Epithelial cell of proximal tubule (primary cell): Measurements from ENCODE around the gene SEC14L5. TPM values are rescaled to one million over a fixed set of nuclear protein-coding genes. Genes with fewer than 3 reads are reported as not detected.

ENCODE experiments used
- DNase-seq: peaks from one replicate; pipeline ENCODE4 v3.0.0-alpha.2; 2011; ENCODE audit warnings: low read depth
- H3K4me3 ChIP-seq: 2 replicates; pipeline ENCODE4 v1.5.1; 2011; ENCODE audit warnings: low read depth, mild to moderate bottlenecking, low read length
- total RNA-seq: library from RNA; depleted of rRNA; stranded (reverse); fragments of >200 nt; gene quantifications from 2 replicates; pipeline ENCODE4 v1.2.3, GENCODE V29; 2015
- TF ChIP-seq, protein P1 (sequence below): conservative IDR thresholded peaks from 2 replicates; pipeline ENCODE4 v1.5.1; 2012; ENCODE audit warnings: low read depth, mild to moderate bottlenecking, low read length

Gene SEC14L5
- total RNA-seq, 1 donor from 2014 or later = under 0.01 TPM

GRCh38 chr16:4979164-4979563, 21.0 kb downstream of the SEC14L5 start:
- no peak overlapping the region for H3K4me3 ChIP-seq
- TF ChIP-seq, protein P1, sequence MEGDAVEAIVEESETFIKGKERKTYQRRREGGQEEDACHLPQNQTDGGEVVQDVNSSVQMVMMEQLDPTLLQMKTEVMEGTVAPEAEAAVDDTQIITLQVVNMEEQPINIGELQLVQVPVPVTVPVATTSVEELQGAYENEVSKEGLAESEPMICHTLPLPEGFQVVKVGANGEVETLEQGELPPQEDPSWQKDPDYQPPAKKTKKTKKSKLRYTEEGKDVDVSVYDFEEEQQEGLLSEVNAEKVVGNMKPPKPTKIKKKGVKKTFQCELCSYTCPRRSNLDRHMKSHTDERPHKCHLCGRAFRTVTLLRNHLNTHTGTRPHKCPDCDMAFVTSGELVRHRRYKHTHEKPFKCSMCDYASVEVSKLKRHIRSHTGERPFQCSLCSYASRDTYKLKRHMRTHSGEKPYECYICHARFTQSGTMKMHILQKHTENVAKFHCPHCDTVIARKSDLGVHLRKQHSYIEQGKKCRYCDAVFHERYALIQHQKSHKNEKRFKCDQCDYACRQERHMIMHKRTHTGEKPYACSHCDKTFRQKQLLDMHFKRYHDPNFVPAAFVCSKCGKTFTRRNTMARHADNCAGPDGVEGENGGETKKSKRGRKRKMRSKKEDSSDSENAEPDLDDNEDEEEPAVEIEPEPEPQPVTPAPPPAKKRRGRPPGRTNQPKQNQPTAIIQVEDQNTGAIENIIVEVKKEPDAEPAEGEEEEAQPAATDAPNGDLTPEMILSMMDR = no peak
- no peak for DNase-seq

- H3K4me3 ChIP-seq = no peak overlapping the region
- no peak for DNase-seq
- TF ChIP-seq, protein P1 = no peak
Observed at GRCh38 chr16:4979736-4980660, 21.9 kb downstream of the SEC14L5 start.

DNA sequence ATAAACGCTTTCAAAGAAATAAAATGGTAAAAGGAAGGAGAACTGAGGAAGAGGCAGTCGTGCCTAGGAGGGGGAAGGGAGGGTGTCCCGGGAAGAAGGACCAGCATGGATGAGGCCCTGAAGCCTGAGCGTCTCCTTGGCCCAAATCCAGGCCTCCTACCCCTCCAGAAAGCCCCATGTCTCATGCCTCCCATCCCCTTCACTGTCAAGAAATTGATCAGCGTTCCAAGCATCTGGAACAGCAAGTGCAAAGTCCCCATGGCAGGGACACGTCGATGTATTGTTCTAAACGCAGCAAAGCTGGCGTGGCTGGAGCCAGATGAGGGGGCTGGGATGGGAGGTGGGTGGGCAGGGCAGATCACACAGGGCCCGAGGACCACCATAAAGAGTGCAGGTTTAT, 22.6 kb downstream of the SEC14L5 start:
- TF ChIP-seq, protein P1 = no peak
- no peak overlapping the region for H3K4me3 ChIP-seq
- DNase-seq = no peak

DNA sequence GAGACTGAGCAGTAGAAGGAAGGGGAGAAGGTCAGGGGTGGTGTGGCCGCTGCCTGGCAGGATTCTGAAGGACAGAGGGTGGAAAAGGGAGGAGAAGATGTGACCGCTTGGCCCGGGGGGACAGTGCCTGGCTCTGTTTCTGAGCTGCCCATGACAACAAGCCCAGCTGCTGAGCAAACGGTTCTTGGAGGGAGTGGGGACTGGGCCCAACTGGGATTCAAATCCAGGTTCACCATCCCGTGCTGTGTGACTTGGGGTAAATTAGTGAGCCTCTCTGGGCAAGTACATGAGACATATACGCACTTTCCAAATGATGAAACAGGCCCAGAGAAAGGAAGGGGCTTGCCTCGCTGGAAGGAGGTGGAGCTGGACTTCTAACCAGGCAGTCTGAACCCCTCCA, 23.3 kb downstream of the SEC14L5 start:
- no peak for DNase-seq
- TF ChIP-seq, protein P1 = no peak
- H3K4me3 ChIP-seq = no peak overlapping the region

GRCh38 chr16:4982056-4982867, 24.1 kb downstream of the SEC14L5 start:
- H3K4me3 ChIP-seq = no peak overlapping the region
- TF ChIP-seq, protein P1 = no peak
- no peak for DNase-seq

DNA sequence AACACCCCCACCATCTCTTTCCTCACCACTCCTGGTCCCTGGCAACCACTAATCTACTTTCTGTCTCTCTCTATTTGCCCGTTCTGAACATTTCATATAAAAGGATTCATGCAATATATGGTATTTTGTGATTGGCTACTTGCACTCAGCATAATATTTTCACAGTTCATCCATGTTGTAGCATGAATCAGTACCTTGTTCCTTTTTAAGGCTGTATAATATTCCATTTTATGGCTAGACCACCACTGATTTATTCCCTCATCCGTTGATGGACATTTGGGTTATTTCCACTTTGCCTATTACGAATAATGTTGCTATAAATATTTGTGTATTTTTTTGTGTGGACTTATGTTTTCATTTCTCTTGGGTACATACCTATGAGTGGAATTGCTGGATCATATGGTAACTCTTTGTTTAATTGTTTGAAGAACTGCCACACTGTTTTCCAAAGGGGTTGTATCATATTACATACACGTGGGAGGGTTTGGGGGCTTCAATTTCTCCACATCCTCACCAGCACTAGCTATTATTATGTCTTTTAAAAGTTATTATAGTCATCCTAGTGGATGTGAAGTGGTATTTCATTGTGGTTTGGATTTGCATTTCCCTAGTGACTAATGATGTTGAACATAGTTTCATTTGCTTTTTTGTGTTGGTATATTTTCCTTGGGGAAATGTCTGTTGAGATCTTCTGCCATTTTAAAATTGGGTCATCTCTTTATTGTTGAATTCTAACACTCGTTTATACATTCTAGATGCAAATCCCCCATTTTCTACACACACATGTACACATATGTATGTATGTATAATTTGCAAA, 26.3 kb downstream of the SEC14L5 start:
- no peak for DNase-seq
- no peak overlapping the region for H3K4me3 ChIP-seq
- TF ChIP-seq, protein P1 = peak; percentile 4
